ENCODE data around the gene MOB3A. TPM values are rescaled to one million over a fixed set of nuclear protein-coding genes. Genes with fewer than 3 reads are reported as not detected.

Gene MOB3A
- total and polyA plus RNA-seq, 2 of the 13 experiments (the other 11 are each of a cell fraction or from before 2014, with no cell fraction given): 3.5 to 17.8 TPM

DNA sequence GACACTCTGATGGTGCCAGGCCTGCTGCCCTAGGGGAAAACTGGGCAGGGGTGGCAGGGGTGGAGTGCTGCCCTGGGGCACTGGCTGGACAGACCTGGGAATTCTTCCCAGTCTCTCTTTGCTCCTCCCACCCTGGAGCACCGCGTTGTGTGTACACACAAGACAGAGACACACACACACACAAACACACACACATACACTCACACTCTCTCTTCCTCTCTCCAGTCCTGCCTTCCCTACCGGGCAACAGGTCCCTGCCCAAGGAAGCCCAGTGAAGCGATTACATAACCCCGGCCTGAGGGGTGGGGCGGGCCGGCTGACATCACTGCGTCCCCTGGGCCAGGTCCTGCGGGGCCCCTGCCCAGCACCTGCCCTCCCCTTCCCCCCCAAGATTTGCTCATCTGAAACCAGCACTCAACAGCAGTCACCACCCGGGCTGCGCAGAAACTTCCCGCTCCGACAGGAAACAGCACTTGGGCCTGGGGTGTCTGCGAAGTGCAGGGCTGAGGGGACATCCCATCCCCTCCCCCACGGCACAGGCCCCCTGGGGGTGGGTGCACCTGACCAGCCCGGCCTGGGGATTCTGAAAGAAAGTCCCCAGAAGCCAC lies 46.3 kb downstream of the MOB3A start (continued):
- TF ChIP-seq, protein P1, sequence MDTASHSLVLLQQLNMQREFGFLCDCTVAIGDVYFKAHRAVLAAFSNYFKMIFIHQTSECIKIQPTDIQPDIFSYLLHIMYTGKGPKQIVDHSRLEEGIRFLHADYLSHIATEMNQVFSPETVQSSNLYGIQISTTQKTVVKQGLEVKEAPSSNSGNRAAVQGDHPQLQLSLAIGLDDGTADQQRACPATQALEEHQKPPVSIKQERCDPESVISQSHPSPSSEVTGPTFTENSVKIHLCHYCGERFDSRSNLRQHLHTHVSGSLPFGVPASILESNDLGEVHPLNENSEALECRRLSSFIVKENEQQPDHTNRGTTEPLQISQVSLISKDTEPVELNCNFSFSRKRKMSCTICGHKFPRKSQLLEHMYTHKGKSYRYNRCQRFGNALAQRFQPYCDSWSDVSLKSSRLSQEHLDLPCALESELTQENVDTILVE (CRISPR knock-in tag; IDR thresholded peaks at IDR 0.05): peak; percentile 37; the same call in 1 of the 2 replicates
- no peak for TF ChIP-seq SYNCRIP (IDR thresholded peaks at IDR 0.05; ENCODE audit: insufficient read depth, low read depth, low read length)
- TF ChIP-seq BORCS8-MEF2B (CRISPR knock-in tag; IDR thresholded peaks at IDR 0.05): peak; percentile 61
- no peak for TF ChIP-seq NBN (conservative IDR thresholded peaks at IDR 0.05)
- TF ChIP-seq, protein P2, sequence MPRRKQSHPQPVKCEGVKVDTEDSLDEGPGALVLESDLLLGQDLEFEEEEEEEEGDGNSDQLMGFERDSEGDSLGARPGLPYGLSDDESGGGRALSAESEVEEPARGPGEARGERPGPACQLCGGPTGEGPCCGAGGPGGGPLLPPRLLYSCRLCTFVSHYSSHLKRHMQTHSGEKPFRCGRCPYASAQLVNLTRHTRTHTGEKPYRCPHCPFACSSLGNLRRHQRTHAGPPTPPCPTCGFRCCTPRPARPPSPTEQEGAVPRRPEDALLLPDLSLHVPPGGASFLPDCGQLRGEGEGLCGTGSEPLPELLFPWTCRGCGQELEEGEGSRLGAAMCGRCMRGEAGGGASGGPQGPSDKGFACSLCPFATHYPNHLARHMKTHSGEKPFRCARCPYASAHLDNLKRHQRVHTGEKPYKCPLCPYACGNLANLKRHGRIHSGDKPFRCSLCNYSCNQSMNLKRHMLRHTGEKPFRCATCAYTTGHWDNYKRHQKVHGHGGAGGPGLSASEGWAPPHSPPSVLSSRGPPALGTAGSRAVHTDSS (CRISPR knock-in tag; conservative IDR thresholded peaks at IDR 0.05): no peak
- no peak for TF ChIP-seq KAT2B (IDR thresholded peaks at IDR 0.05; ENCODE audit: borderline replicate concordance, low read depth, low read length)
- no peak for TF ChIP-seq KDM5A (IDR thresholded peaks at IDR 0.05; ENCODE audit: borderline replicate concordance, low read length)
- no peak for TF ChIP-seq ZNF530 (CRISPR knock-in tag; IDR thresholded peaks at IDR 0.05; ENCODE audit: low read depth)
- peak; percentile 26; the same call in 1 of the 2 replicates for TF ChIP-seq CREM (IDR thresholded peaks at IDR 0.05)
- TF ChIP-seq CREM (CRISPR knock-in tag; IDR thresholded peaks at IDR 0.05): no peak
- 0 out of 2 replicates have a peak, but pooled peaks have one; percentile 41 for TF ChIP-seq MEIS2 (CRISPR knock-in tag; IDR thresholded peaks at IDR 0.05)
- TF ChIP-seq ESRRA (CRISPR knock-in tag; IDR thresholded peaks at IDR 0.05; ENCODE audit: low read depth): no peak
- no peak; the same call in 1 of the 2 replicates for TF ChIP-seq DR1 (CRISPR knock-in tag; IDR thresholded peaks at IDR 0.05)
- TF ChIP-seq, protein P3, sequence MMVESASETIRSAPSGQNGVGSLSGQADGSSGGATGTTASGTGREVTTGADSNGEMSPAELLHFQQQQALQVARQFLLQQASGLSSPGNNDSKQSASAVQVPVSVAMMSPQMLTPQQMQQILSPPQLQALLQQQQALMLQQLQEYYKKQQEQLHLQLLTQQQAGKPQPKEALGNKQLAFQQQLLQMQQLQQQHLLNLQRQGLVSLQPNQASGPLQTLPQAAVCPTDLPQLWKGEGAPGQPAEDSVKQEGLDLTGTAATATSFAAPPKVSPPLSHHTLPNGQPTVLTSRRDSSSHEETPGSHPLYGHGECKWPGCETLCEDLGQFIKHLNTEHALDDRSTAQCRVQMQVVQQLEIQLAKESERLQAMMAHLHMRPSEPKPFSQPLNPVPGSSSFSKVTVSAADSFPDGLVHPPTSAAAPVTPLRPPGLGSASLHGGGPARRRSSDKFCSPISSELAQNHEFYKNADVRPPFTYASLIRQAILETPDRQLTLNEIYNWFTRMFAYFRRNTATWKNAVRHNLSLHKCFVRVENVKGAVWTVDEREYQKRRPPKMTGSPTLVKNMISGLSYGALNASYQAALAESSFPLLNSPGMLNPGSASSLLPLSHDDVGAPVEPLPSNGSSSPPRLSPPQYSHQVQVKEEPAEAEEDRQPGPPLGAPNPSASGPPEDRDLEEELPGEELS (CRISPR knock-in tag; IDR thresholded peaks at IDR 0.05): peak; percentile 46; the same call in 1 of the 2 replicates
- TF ChIP-seq, protein P4, sequence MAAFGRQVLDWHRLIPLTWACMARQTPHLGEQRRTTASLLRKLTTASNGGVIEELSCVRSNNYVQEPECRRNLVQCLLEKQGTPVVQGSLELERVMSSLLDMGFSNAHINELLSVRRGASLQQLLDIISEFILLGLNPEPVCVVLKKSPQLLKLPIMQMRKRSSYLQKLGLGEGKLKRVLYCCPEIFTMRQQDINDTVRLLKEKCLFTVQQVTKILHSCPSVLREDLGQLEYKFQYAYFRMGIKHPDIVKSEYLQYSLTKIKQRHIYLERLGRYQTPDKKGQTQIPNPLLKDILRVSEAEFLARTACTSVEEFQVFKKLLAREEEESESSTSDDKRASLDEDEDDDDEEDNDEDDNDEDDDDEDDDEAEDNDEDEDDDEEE (CRISPR knock-in tag; IDR thresholded peaks at IDR 0.05): no peak
- TF ChIP-seq ARNTL (CRISPR knock-in tag; IDR thresholded peaks at IDR 0.05): 0 out of 2 replicates have a peak, but pooled peaks have one; percentile 16
- 0 out of 2 replicates have a peak, but pooled peaks have one; percentile 10 for TF ChIP-seq ZNF768 (CRISPR knock-in tag; IDR thresholded peaks at IDR 0.05)
- TF ChIP-seq PHF20 (CRISPR knock-in tag; IDR thresholded peaks at IDR 0.05): peak; percentile 29; the same call in 1 of the 2 replicates
- TF ChIP-seq RBFOX2 (IDR thresholded peaks at IDR 0.05; ENCODE audit: low read depth, low read length): peak; percentile 38; the same call in 1 of the 2 replicates
- TF ChIP-seq FOXK1 (CRISPR knock-in tag; IDR thresholded peaks at IDR 0.05; ENCODE audit: borderline replicate concordance, low read depth): no peak
- 0 out of 2 replicates have a peak, but pooled peaks have one; percentile 24 for TF ChIP-seq ZMYM4 (CRISPR knock-in tag; IDR thresholded peaks at IDR 0.05)
- TF ChIP-seq PHF21A (CRISPR knock-in tag; IDR thresholded peaks at IDR 0.05): peak; percentile 60; the same call in 1 of the 2 replicates
- TF ChIP-seq, protein P5, sequence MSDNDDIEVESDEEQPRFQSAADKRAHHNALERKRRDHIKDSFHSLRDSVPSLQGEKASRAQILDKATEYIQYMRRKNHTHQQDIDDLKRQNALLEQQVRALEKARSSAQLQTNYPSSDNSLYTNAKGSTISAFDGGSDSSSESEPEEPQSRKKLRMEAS (IDR thresholded peaks at IDR 0.05): peak; percentile 36; the same call in 1 of the 2 replicates
- TF ChIP-seq, protein P6, sequence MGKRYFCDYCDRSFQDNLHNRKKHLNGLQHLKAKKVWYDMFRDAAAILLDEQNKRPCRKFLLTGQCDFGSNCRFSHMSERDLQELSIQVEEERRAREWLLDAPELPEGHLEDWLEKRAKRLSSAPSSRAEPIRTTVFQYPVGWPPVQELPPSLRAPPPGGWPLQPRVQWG (CRISPR knock-in tag; IDR thresholded peaks at IDR 0.05; ENCODE audit: borderline replicate concordance, low read depth): no peak
- TF ChIP-seq ZBTB38 (CRISPR knock-in tag; IDR thresholded peaks at IDR 0.05): no peak

All from HepG2 (cell line).